Liver (tissue), 3 donors: ENCODE data around the gene EML3.

Experiments
- FOXA1 ChIP-seq: IDR thresholded peaks from 2 replicates; pipeline ENCODE4 v1.6.1; 2016; ENCODE audit warnings: antibody characterized with exemption
- RAD21 ChIP-seq, 2 donors: IDR thresholded peaks; 2 replicates each; pipeline ENCODE4 v1.6.1; 2016; ENCODE audit warnings: antibody characterized with exemption in 2 of 2, mild to moderate bottlenecking in 2 of 2
- TAF1 ChIP-seq: conservative IDR thresholded peaks from 2 replicates; pipeline ENCODE4 v1.6.1; 2016; ENCODE audit warnings: antibody characterized with exemption, mild to moderate bottlenecking
- YY1 ChIP-seq: IDR thresholded peaks from 2 replicates; pipeline ENCODE4 v1.6.1; 2016; ENCODE audit warnings: antibody characterized with exemption, mild to moderate bottlenecking
- TF ChIP-seq, protein P1 (sequence below): fragments of 150-350 bp; IDR thresholded peaks from 2 replicates; pipeline ENCODE4 v1.5.1; 2017; ENCODE audit warnings: improper control_type of control experiment, low read depth, low read length; ENCODE audit not compliant: missing input control
- donor health status: healthy.
- donor health status: healthy.

GRCh38 chr11:62607714-62608113 lies 4.9 kb downstream of the EML3 start:
- TF ChIP-seq, protein P1, sequence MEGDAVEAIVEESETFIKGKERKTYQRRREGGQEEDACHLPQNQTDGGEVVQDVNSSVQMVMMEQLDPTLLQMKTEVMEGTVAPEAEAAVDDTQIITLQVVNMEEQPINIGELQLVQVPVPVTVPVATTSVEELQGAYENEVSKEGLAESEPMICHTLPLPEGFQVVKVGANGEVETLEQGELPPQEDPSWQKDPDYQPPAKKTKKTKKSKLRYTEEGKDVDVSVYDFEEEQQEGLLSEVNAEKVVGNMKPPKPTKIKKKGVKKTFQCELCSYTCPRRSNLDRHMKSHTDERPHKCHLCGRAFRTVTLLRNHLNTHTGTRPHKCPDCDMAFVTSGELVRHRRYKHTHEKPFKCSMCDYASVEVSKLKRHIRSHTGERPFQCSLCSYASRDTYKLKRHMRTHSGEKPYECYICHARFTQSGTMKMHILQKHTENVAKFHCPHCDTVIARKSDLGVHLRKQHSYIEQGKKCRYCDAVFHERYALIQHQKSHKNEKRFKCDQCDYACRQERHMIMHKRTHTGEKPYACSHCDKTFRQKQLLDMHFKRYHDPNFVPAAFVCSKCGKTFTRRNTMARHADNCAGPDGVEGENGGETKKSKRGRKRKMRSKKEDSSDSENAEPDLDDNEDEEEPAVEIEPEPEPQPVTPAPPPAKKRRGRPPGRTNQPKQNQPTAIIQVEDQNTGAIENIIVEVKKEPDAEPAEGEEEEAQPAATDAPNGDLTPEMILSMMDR, result no peak
- TF ChIP-seq RAD21 (IDR thresholded peaks at IDR 0.05) (no peak), YY1 (no peak), TAF1 (no peak), FOXA1 (no peak)
